Endothelial cell (in vitro differentiated cells): ENCODE measurements around the gene GGTLC1. TPM values are rescaled to one million over a fixed set of nuclear protein-coding genes. Genes with fewer than 3 reads are reported as not detected.

Source experiments
- DNase-seq: peaks from one replicate; pipeline ENCODE4 v3.0.0; 2021; ENCODE audit warnings: low spot score
- H3K27ac Mint-ChIP-seq: one replicate; pipeline ENCODE4 v1.8.0; 2021; ENCODE audit warnings: mixed read lengths, inconsistent platforms; ENCODE audit not compliant: unreplicated experiment
- H3K27me3 Mint-ChIP-seq: one replicate; pipeline ENCODE4 v1.8.0; 2021; ENCODE audit warnings: mild to moderate bottlenecking, moderate library complexity, mixed read lengths, inconsistent platforms; ENCODE audit not compliant: unreplicated experiment
- H3K36me3 Mint-ChIP-seq: one replicate; pipeline ENCODE4 v1.8.0; 2021; ENCODE audit warnings: mild to moderate bottlenecking, low read depth, mixed read lengths, inconsistent platforms; ENCODE audit not compliant: unreplicated experiment
- H3K4me1 Mint-ChIP-seq: one replicate; pipeline ENCODE4 v1.8.0; 2021; ENCODE audit warnings: mild to moderate bottlenecking, mixed read lengths, inconsistent platforms; ENCODE audit not compliant: unreplicated experiment
- H3K4me3 Mint-ChIP-seq: one replicate; pipeline ENCODE4 v1.8.0; 2021; ENCODE audit warnings: mild to moderate bottlenecking, mixed read lengths, inconsistent platforms; ENCODE audit not compliant: unreplicated experiment
- H3K9me3 Mint-ChIP-seq: one replicate; pipeline ENCODE4 v1.8.0; 2021; ENCODE audit warnings: mixed read lengths, inconsistent platforms; ENCODE audit not compliant: unreplicated experiment
- CTCF ChIP-seq: fragments of 200-600 bp; sonication (generic); IDR thresholded peaks from one replicate; pipeline ENCODE4 v1.5.0; 2021; ENCODE audit warnings: antibody characterized with exemption; ENCODE audit not compliant: unreplicated experiment
- total RNA-seq: library from RNA; stranded (reverse); fragmentation: NEBNext Ultra II Directional; extraction: Animal tissue kit (Norgen Biotek cat#: 25700); gene quantifications from one replicate; pipeline ENCODE4 v1.2.1, GENCODE V29; 2021; ENCODE audit not compliant: unreplicated experiment

The GGTLC1 gene
- total RNA-seq, 1 donor from 2014 or later: not detected

- no peak for DNase-seq
- no peak overlapping the region for H3K4me3 Mint-ChIP-seq
- TF ChIP-seq CTCF: no peak
- H3K27ac Mint-ChIP-seq: no peak overlapping the region
- H3K36me3 Mint-ChIP-seq: no peaks in the 10 kb centered on the region
- peaks cover 11% of the 10 kb centered on the region for H3K4me1 Mint-ChIP-seq
- H3K27me3 Mint-ChIP-seq: peaks cover 2% of the 10 kb centered on the region
- H3K9me3 Mint-ChIP-seq: no peaks in the 10 kb centered on the region
Observed at GRCh38 chr20:23954008-23954745, 34.4 kb downstream of the GGTLC1 start.

- H3K36me3 Mint-ChIP-seq: no peaks in the 10 kb centered on the region
- no peak for TF ChIP-seq CTCF
- DNase-seq: no peak
- no peak overlapping the region for H3K4me3 Mint-ChIP-seq
- no peaks in the 10 kb centered on the region for H3K27me3 Mint-ChIP-seq
- no peak overlapping the region for H3K27ac Mint-ChIP-seq
- H3K4me1 Mint-ChIP-seq: no peaks in the 10 kb centered on the region
- H3K9me3 Mint-ChIP-seq: no peaks in the 10 kb centered on the region
Observed at GRCh38 chr20:23946206-23946605, 42.4 kb downstream of the GGTLC1 start.

GRCh38 chr20:23943304-23943703 lies 45.3 kb downstream of the GGTLC1 start:
- Mint-ChIP-seq H3K4me3 (no peak overlapping the region), H3K36me3 (peaks cover 3% of the 10 kb centered on the region), H3K27ac (no peak overlapping the region), H3K27me3 (no peaks in the 10 kb centered on the region), H3K9me3 (no peaks in the 10 kb centered on the region), H3K4me1 (no peaks in the 10 kb centered on the region)
- no peak for DNase-seq
- no peak for TF ChIP-seq CTCF

- H3K27ac Mint-ChIP-seq: no peak overlapping the region
- H3K36me3 Mint-ChIP-seq: peaks cover 3% of the 10 kb centered on the region
- TF ChIP-seq CTCF: no peak
- no peaks in the 10 kb centered on the region for H3K27me3 Mint-ChIP-seq
- no peaks in the 10 kb centered on the region for H3K4me1 Mint-ChIP-seq
- DNase-seq: no peak
- H3K4me3 Mint-ChIP-seq: no peak overlapping the region
- no peaks in the 10 kb centered on the region for H3K9me3 Mint-ChIP-seq
Observed at GRCh38 chr20:23939641-23940040, 48.9 kb downstream of the GGTLC1 start.

- no peak overlapping the region for H3K27ac Mint-ChIP-seq
- H3K4me1 Mint-ChIP-seq: no peaks in the 10 kb centered on the region
- no peaks in the 10 kb centered on the region for H3K9me3 Mint-ChIP-seq
- H3K27me3 Mint-ChIP-seq: no peaks in the 10 kb centered on the region
- H3K36me3 Mint-ChIP-seq: peaks cover 3% of the 10 kb centered on the region
- DNase-seq: no peak
- H3K4me3 Mint-ChIP-seq: no peak overlapping the region
- TF ChIP-seq CTCF: no peak
Observed at GRCh38 chr20:23939063-23939462, 49.5 kb downstream of the GGTLC1 start.
